Mesodermal cell (in vitro differentiated cells): ENCODE results near the gene CRYBA4.

Source experiments
- H3K27ac ChIP-seq: 2 replicates; pipeline ENCODE4 v1.7.0; 2013; ENCODE audit warnings: mild to moderate bottlenecking, low read depth, low read length, moderate library complexity; ENCODE audit not compliant: severe bottlenecking
- H3K36me3 ChIP-seq: 2 replicates; pipeline ENCODE4 v1.7.1; 2013; ENCODE audit warnings: mild to moderate bottlenecking, low read length, moderate library complexity; ENCODE audit not compliant: control insufficient read depth, insufficient read depth
- H3K4me1 ChIP-seq: one replicate; pipeline ENCODE4 v1.7.1; 2013; ENCODE audit warnings: mild to moderate bottlenecking, low read length; ENCODE audit not compliant: insufficient read depth, control insufficient read depth, poor library complexity, severe bottlenecking
- H3K4me3 ChIP-seq: 2 replicates; pipeline ENCODE4 v1.7.0; 2013; ENCODE audit warnings: low read length, control low read depth, mild to moderate bottlenecking; ENCODE audit not compliant: insufficient read depth, poor library complexity, severe bottlenecking; ENCODE audit errors: extremely low read depth
- H3K9me3 ChIP-seq: 2 replicates; pipeline ENCODE4 v1.7.1; 2013; ENCODE audit warnings: mild to moderate bottlenecking, low read length, moderate library complexity; ENCODE audit not compliant: control insufficient read depth
- WGBS, 2 experiments: methylation state at CpG; one replicate each; pipeline ENCODE4 v1.1.5; 2013; ENCODE audit warnings: missing lambda C conversion rate in 2 of 2; ENCODE audit not compliant: insufficient coverage in 2 of 2; 5-methylcytosine and 5-hydroxymethylcytosine counted together

Gene CRYBA4

DNA sequence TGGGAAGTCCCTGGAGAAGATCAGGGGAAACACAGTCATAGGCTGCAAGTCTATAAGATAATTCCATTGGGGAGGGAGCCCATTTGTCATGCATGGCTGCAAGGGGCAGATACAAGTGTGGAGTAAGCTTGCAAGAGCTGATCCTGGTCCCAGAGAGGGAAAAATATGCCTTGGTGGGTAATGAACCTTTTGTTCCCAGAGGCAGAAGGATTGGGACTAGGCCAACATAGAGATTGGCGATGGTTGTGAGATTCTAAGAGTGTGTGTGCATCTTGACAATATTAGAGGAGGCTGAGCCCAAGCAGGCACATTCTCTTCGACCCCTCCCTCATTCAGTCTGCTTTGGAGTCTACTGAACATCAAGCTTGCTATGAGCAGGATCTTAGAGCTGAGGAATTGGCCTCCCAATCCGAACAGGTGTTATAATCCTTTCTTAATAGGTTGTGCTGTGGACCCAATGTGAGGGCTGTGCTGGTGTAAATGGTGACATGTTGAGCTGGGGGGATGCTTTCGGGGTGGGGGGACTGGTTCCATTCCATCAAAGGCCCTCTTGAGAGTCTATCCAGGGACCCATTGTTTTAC lies 54.0 kb downstream of the CRYBA4 start:
- Histone ChIP-seq H3K36me3 (no peaks in the 10 kb centered on the region), H3K27ac (no peak overlapping the region), H3K4me1 (peaks cover 27% of the 10 kb centered on the region), H3K9me3 (no peaks in the 10 kb centered on the region), H3K4me3 (no peak overlapping the region)
- 100% methylated on average over 1 of the region's 4 CpGs; no CpG with 5 or more reads in 1 of the 2 experiments for WGBS, 2 experiments

GRCh38 chr22:26677217-26677616 lies 55.5 kb downstream of the CRYBA4 start:
- WGBS, 2 experiments, result 75 to 83% methylated on average over 2 to 5 of the region's 5 CpGs
- Histone ChIP-seq H3K36me3 (no peaks in the 10 kb centered on the region), H3K27ac (no peak overlapping the region), H3K9me3 (peaks cover 5% of the 10 kb centered on the region), H3K4me1 (peaks cover 29% of the 10 kb centered on the region), H3K4me3 (no peak overlapping the region)

DNA sequence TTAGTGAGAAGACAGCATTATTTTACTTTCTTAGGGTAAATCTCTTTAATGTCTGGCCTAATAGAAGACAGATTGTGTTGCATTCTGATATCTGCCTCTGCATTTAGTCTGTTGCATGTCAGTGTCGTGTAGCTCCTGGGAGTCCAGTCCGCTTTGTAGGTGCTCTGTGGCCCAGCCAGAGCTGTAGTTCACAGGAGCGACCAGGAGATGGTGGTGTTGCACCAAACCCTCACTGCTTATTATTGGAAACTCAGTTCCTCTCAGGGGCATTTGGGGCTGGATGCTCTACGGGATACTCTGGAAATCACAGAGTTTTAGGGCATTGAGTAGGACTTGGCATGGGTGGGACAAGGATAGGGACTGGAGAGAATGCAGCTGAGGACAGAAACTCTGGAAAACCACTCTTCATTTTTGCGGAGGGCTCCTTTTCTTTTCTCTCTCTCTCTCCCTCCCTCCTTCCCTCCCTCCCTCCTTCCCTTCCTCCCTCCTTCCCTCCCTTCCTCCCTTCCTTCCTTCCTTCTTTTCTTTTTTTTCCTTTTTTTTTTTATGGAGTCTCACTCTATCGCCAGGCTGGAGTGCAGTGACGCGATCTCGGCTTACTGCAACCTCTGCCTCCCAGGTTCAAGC lies 57.4 kb downstream of the CRYBA4 start:
- no peak overlapping the region for H3K27ac ChIP-seq
- WGBS, 2 experiments, result 41 to 43% methylated on average over 7 to 8 of the region's 9 CpGs
- H3K9me3 ChIP-seq, result peaks cover 7% of the 10 kb centered on the region

More for the DNA sequence above, 57.4 kb downstream of the CRYBA4 start:
- no peaks in the 10 kb centered on the region for H3K36me3 ChIP-seq
- H3K4me1 ChIP-seq, result peaks cover 25% of the 10 kb centered on the region
- H3K4me3 ChIP-seq, result no peak overlapping the region
